GM12874 (cell line): ENCODE results near the gene SUSD5.

Source experiments
- CTCF ChIP-seq: IDR thresholded peaks from 2 replicates; pipeline ENCODE4 v1.5.1; 2011; ENCODE audit warnings: low read depth, mild to moderate bottlenecking, control low read depth, low read length, moderate library complexity; ENCODE audit not compliant: insufficient read depth

The SUSD5 gene

GRCh38 chr3:33105341-33105948 lies 113.2 kb downstream of the SUSD5 start:
- no peak for TF ChIP-seq CTCF

- no peak for TF ChIP-seq CTCF
Observed at GRCh38 chr3:33104803-33105202, 113.8 kb downstream of the SUSD5 start.

GRCh38 chr3:33103480-33103879 lies 115.1 kb downstream of the SUSD5 start:
- TF ChIP-seq CTCF = no peak

GRCh38 chr3:33103034-33103433 lies 115.6 kb downstream of the SUSD5 start:
- no peak for TF ChIP-seq CTCF

GRCh38 chr3:33100229-33100628 lies 118.4 kb downstream of the SUSD5 start:
- no peak for TF ChIP-seq CTCF
